H1 (cell line): Measurements from ENCODE around the gene CXorf51A. TPM values are rescaled to one million over a fixed set of nuclear protein-coding genes. Genes with fewer than 3 reads are reported as not detected.

Experiments used
- BCL11A ChIP-seq, 2 experiments: IDR thresholded peaks; one replicate each; pipeline ENCODE4 v1.6.1; 2011; ENCODE audit warnings: low read depth in 2 of 2, low read length in 2 of 2, mild to moderate bottlenecking in 2 of 2
- EZH2 ChIP-seq: fragments of 200-600 bp; sonication (generic); IDR thresholded peaks from 2 replicates; pipeline ENCODE4 v1.7.1; 2012; ENCODE audit warnings: low read depth, mild to moderate bottlenecking, moderate library complexity, low read length, inconsistent platforms; ENCODE audit not compliant: severe bottlenecking
- JUND ChIP-seq: IDR thresholded peaks from 2 replicates; pipeline ENCODE4 v1.6.1; 2011; ENCODE audit warnings: mild to moderate bottlenecking, improper control_type of control experiment, low read length
- MAX ChIP-seq: IDR thresholded peaks from 2 replicates; pipeline ENCODE4 v1.6.1; 2012; ENCODE audit warnings: inconsistent platforms
- polyA plus RNA-seq, 7 experiments: library from polyadenylated mRNA; depleted of rRNA in 3 of 7; stranded (reverse) in 5 of 7; unstranded in 2 of 7; fragments of >200 nt in 5 of 7; fragments of 200-250 nt in 2 of 7; gene quantifications; 1 replicate in 5 of 7; 2 replicates in 1 of 7; 4 replicates in 1 of 7; pipeline versions ENCODE4 v1.2.1 to v1.2.3, GENCODE V29; 2011 to 2013; ENCODE audit warnings: missing spikeins in 2 of 7, mixed read lengths in 2 of 7
- total RNA-seq: library from RNA; stranded (reverse); fragmentation: NEBNext Ultra II Directional; extraction: Animal tissue kit (Norgen Biotek cat#: 25700); gene quantifications from 2 replicates; pipeline ENCODE4 v1.2.1, GENCODE V29; 2021

The CXorf51A gene
- total and polyA plus RNA-seq, 2 of the 8 experiments (the other 6 are each of a cell fraction or from before 2014, with no cell fraction given) = not detected

DNA sequence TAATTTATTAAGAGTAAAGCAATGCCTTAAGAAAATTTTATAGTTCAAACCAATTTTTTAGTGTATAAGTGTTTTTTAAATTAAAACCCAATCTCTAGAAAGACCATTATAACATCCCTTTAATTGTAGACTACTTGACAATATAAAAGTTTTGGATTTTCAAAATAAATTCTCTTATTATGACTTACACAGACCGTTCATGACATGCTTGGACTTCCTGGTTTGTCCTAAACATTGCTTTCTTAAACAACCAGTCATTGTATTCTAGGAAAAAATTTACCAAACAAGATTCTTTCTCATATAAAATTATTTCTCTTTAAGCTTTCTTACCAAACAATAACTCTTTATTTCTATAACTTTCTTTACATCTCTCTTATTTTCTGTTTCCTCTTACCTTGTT is 49.0 kb upstream of the CXorf51A start (continued):
- TF ChIP-seq EZH2 (no peak), MAX (no peak), BCL11A (IDR thresholded peaks at IDR 0.05; ENCODE audit: low read depth in 2 of 2, low read length in 2 of 2) (no peak), JUND (no peak)
